ENCODE data around the gene CD247. TPM values are rescaled to one million over a fixed set of nuclear protein-coding genes. Genes with fewer than 3 reads are reported as not detected.

The CD247 gene
- total and polyA plus RNA-seq, 9 of the 15 experiments (the other 6 are each of a cell fraction or from before 2014, with no cell fraction given) = 0.08 to 0.42 (median 0.28) TPM; not detected in 5

DNA sequence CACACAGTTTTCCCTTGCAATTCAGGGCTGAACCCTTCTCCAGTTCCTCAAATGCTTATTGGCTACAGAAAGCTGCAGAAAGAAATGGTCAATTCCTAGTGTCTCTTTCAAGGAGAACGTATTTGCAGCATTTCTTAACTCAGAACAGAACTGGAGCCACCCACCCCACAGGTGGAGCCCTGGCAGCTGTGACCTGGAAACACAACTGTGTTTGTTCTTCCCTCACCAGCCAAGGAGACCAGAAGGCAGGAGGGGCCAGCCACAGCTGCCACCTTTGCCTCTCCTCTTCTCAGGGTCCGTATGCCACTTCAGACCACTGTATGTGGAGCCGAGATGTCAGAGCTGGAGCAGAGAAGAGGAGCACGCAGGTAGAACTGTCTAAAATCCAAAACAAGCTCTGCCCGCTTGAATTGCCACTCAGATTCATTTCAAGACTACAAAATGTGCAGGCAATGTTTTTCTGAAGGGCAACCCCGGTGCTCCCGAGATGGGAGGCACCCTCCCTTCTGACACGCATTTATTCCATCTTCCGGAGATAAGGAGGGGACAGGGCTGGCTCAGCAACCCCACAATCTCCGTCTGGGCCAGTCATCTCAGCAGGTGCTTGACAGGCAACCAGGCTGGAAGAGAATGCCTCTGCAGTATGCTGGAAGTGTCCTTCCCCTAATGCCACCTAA lies 16.7 kb downstream of the CD247 start (continued):
- peak; percentile 42; the same call in 1 of the 2 replicates for TF ChIP-seq ZNF263 (CRISPR knock-in tag; IDR thresholded peaks at IDR 0.05; ENCODE audit: borderline replicate concordance)
- TF ChIP-seq, protein P1, sequence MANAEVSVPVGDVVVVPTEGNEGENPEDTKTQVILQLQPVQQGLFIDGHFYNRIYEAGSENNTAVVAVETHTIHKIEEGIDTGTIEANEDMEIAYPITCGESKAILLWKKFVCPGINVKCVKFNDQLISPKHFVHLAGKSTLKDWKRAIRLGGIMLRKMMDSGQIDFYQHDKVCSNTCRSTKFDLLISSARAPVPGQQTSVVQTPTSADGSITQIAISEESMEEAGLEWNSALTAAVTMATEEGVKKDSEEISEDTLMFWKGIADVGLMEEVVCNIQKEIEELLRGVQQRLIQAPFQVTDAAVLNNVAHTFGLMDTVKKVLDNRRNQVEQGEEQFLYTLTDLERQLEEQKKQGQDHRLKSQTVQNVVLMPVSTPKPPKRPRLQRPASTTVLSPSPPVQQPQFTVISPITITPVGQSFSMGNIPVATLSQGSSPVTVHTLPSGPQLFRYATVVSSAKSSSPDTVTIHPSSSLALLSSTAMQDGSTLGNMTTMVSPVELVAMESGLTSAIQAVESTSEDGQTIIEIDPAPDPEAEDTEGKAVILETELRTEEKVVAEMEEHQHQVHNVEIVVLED (CRISPR knock-in tag; IDR thresholded peaks at IDR 0.05) = no peak
- TF ChIP-seq, protein P2, sequence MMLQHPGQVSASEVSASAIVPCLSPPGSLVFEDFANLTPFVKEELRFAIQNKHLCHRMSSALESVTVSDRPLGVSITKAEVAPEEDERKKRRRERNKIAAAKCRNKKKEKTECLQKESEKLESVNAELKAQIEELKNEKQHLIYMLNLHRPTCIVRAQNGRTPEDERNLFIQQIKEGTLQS (IDR thresholded peaks at IDR 0.05) = no peak
- TF ChIP-seq, protein P2 (CRISPR knock-in tag; conservative IDR thresholded peaks at IDR 0.05) = no peak
- no peak for TF ChIP-seq ETV5 (CRISPR knock-in tag; IDR thresholded peaks at IDR 0.05; ENCODE audit: low read depth)
- no peak for TF ChIP-seq ATF1 (CRISPR knock-in tag; IDR thresholded peaks at IDR 0.05)
- peak; percentile 49 for TF ChIP-seq ATF1 (tag; IDR thresholded peaks at IDR 0.05)
- 0 out of 2 replicates have a peak, but pooled peaks have one; percentile 24 for TF ChIP-seq ETV1 (tag; conservative IDR thresholded peaks at IDR 0.05; ENCODE audit: low read depth)
